Subcutaneous adipose tissue (tissue), 4 donors: ENCODE data around the gene RBCK1. TPM values are rescaled to one million over a fixed set of nuclear protein-coding genes. Genes with fewer than 3 reads are reported as not detected.

Experiments
- CTCF ChIP-seq: fragments of 450-650 bp; IDR thresholded peaks from one replicate; pipeline ENCODE4 v1.5.1; 2016; ENCODE audit warnings: low read depth, mild to moderate bottlenecking, control low read depth, antibody characterized with exemption, moderate library complexity
- total RNA-seq, 4 donors: library from RNA; depleted of rRNA; stranded (reverse); fragments of >200 nt; gene quantifications; one replicate each; pipeline ENCODE4 v1.1.0, GENCODE V29; 2016

Gene RBCK1
- total RNA-seq, result 10 to 100 TPM; 29.3 to 91.6 (median 55.1) TPM

GRCh38 chr20:407953-408842 is at the start of gene RBCK1:
RBCK1 (plus strand) TSS chr20:408299; CDS start chr20:408758, 459 bp downstream.
- TF ChIP-seq CTCF, result no peak

GRCh38 chr20:358891-359555 is 49.1 kb upstream of the RBCK1 start:
- TF ChIP-seq CTCF, result no peak

GRCh38 chr20:361561-361960 is 46.5 kb upstream of the RBCK1 start:
- TF ChIP-seq CTCF, result no peak

- no peak for TF ChIP-seq CTCF
Measured at GRCh38 chr20:362271-363254, 45.5 kb upstream of the RBCK1 start.

- no peak for TF ChIP-seq CTCF
Measured at GRCh38 chr20:363319-364078, 44.6 kb upstream of the RBCK1 start.

GRCh38 chr20:364905-365794 is 42.9 kb upstream of the RBCK1 start:
- no peak for TF ChIP-seq CTCF
